Stimulated activated CD4-positive, alpha-beta T cell treated with anti-CD3 and anti-CD28 coated beads, TNF-alpha, amount 100 ng/mL, for 48 hours (primary cell): ENCODE data around the gene SMAD9.

Source experiments
- DNase-seq, 3 donors: peaks; one replicate each; pipeline ENCODE4 v3.0.0-alpha.2; 2020; ENCODE audit warnings: low read depth in 3 of 3

Gene SMAD9

DNA sequence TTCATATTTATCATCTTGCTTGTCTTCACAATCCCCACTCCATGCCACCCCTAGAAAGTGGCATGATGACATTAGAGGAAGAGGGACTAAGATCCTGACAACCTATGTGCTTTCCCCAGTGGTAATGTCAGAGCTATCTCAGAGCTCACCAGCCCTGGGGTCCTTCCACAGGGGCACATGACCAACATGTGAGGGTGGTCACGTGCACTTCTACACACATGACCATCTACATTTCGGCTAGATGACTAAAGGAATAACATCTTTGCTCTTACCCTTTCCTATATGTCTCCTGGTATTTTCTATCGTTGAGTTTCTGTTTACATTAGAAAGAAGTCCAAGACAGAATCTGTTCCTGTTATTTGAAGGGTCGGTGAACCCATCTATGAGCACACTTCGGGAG is 54.8 kb downstream of the SMAD9 start:
- no peak for DNase-seq

DNA sequence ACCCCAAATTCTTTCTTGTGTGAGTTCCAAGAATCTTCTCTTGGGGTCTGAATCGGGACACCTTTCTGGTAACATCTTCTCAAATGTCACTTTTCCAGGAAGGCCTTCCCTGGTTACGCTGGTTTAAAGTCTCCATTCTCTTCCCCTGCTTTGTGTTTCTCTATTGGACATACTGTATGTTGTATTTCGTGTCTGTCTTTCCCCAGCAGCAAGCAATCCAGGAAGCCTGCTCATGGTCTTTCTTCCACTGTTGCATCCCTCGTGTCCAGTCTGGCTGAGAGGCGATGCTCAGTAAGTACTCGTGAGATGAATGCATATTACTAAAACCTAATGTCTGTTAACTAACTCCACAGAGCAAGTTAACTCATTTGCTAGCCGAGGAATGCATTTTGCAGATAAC is 57.3 kb downstream of the SMAD9 start:
- no peak for DNase-seq

DNA sequence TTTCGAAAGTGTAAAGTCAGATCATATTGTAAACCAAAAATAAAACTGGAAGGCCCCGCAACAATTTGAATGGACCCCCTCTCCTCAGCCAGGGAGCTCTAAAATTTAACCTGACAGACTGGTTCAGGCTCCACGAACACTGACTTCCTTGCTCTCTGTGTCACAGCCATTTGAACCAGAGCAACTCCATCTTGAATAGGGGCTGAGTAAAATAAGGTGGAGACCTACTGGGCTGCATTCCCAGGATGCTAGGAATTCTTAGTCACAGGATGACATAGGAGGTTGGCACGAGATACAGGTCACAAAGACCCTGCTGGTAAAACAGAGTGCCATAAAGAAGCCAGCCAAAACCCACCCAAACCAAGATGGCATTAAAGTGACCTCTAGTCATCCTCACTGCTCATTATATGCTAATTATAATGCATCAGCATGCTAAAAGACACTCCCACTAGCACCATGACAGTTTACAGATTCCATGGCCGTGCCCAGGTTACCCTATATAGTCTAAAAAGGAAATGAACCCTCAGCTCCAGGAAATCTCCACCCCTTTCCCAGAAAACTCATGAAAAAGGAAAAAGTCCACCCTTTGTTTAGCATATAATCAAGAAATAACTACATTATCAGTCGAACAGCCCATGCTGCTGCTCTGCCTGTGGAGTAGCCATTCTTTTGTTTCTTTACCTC is 57.9 kb downstream of the SMAD9 start:
- no peak for DNase-seq

DNA sequence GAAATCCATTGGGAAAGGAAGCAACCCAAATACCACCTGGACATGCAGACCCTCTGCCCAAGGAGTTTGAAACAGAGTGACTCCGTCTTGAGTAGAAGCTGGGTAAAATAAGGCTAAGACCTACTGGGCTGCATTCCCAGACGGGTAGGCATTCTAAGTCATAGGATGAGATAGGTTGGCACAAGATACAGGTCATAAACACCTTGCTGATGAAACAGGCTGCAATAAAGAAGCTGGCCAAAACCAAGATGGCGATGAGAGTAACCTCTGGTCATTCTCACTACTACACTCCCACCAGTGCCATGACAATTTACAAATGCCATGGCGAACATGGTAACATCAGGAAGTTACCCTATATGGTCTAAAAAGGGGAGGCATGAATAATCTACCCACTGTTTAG is 60.8 kb downstream of the SMAD9 start:
- DNase-seq, result no peak

DNA sequence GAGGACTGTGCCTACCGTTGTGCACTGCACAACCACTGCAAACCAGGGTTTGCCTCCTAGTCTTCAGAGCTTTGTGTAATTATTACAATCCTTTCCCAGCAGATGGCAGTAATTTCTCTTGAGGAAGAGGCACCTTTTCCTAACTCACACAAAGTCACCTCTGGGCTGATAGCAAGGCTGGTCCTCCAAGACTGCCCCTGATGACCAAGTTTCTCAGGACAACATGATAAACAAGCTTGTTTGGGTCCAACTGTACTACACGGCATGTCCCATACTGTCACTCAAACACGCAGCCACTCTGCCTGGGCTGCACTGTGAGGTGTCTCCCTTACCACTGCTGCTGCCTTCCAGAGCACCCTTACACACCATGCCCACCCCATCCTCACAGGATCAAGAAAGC is 61.7 kb downstream of the SMAD9 start:
- DNase-seq, result no peak

DNA sequence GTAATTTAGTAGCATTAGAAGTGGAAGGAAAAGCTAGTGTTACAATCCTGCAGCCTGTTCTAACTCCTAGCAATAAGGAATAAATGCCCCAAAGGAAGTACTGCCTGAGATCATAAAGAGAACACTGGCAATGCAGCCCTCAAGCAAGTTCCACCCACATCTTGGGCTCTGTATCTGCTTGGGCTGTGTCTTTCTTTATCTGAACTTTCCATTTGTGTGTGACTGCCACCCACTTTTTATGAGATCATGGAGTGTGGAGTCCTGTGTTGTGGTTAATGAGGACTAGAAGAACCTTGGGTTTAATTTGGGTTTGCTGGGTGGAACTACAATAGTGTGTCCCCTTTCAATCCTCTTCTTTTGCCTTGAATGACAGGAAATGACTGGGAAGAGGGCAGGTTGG is 62.8 kb downstream of the SMAD9 start:
- DNase-seq, result no peak

DNA sequence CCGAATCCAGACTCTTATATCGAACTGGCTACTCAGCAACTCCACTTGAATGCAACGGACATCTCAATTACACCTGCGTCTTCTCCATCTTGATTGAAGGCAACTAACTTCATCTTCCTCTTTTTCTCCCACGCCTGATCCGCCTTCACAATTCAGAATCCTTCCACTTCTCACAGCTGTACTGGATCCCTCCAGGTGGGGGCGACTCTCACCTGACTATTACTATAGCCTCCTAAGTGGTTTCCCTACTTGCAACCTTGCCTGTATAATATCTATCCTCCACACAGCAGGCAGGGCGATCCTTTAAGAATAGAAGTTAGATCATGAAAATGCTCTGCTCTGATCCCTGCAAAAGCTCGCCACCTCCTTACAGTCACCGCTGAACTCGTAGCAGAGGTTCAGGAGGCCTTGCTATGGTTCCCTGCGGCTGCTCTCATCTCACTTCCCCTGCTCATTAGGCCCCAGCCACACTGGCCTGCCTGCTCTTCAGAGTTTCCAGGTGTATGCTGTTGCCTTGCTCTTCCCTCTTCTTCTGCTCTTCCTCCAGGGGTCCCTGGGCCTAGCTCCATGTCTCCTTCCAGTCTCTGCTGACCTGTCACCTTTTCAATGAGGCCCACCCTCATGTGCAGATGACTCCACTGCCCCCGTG is 69.1 kb downstream of the SMAD9 start:
- peak in 1 of 3 donors; percentile 3 for DNase-seq

DNA sequence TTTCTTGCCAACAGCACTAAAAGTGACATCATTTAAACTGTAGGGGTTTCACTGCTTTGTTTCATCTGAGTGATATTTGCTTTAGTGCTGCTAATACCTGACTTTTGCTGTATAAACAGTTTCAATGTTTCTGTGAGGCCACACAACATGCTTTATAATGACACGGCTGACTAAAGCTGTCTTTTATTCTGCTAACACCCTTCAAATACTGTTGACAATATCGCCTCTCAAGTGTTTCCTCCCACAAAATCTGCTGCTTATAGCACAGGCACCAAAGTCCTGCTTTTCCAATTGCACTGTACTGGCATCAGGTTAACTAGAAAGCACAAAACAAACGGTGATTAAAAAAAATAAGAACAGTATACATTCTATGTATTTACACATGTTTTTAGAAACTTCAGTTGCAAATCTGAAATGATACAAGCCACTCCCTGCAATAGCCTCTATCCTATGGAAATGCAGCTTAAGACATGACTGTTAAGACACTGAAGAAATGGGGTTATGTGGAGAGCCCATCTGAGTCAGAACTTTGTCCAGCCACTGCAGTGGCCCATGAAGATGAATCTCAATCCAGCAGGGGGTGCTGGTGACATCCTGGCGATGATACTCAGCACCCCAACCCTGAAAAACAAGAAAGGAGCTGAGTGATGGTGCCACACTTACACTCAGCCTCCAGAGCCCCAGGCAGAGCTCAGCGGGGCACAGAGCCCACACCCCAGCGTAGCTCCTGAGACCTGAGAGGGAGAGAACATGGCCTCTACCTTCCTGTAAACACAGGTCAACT is 71.6 kb downstream of the SMAD9 start:
- DNase-seq, result peak in 1 of 3 donors; percentile 19

DNA sequence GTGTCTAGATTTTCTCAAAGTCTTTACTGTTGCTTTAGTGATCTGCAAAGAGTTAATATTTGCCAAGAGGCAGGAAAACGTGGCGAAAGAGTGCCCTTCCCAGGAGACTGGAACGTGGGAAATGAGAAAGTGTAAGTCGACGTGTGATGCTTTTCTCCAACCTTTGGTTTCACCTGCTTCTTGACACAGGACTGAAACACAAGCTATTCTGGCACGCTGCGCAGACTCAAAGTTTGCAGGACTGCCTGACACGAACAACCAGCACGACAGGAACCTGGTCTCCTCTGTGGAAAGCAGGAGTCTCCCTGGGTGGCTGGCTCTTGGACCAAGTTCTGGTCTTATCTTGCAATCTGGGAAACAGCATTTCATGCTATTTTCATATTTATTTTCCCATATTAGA is 72.4 kb downstream of the SMAD9 start:
- DNase-seq, result no peak

DNA sequence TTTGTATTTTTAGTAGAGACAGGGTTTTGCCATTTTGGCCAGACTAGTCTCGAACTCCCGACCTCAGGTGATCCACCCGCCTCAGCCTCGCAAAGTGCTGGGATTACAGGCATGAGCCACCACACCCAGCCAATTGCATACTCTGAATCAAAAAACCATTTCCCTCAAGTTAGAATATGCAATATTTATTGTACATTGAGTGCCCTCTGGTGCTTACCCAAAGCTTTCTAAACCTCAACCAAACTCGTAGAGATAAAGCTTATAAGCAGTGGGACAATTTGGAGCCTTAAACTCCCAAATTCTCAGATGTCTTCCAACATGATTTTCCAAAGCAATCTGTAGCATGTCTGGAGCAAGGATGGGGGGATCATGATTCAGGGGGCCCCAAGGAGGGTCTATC is 78.6 kb downstream of the SMAD9 start:
- DNase-seq, result no peak

DNA sequence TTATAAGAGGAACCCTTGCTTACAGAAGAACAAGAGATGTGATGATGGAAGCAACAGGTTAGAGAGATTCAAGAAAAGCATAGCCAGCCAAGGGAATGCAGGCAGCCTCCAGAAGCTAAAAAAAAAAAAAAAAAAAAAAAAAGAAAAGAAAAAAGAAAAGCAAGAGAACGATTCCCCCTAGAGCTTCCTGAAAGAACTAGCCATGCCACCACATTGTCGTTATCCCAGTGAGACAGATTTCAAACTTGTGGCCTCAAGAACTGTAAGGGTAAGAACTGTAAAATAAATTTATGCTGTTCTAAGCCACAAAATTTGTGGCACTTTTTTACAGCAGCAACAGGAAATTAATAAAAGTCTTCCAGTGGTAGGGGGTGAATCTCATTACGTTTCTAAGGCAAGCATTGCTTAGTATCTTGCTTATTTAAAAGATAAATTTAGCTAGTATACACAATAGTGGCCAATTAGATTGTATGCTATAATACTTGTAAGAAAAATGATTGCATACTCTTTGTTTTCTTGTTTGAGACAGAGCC is 79.3 kb downstream of the SMAD9 start:
- no peak for DNase-seq

DNA sequence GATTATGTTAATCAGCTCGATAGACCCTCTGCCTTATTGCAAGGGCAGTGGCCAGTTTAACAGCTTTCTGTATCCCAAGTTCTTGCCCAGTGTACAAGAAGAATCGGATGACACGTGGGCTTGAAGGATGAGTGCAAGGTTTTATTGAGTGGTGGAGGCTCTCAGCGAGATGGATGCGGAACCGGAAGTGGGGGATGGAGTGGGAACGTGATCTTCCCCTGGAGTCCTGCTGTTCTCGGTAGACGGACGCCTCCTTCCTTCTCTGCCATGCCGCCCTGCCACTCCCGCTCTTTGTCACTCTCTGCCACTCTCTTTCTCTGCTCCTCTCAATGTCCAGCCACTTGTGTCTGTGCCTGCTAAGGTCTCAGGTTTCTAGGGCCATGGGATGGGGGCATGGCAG is 80.1 kb downstream of the SMAD9 start:
- no peak for DNase-seq

DNA sequence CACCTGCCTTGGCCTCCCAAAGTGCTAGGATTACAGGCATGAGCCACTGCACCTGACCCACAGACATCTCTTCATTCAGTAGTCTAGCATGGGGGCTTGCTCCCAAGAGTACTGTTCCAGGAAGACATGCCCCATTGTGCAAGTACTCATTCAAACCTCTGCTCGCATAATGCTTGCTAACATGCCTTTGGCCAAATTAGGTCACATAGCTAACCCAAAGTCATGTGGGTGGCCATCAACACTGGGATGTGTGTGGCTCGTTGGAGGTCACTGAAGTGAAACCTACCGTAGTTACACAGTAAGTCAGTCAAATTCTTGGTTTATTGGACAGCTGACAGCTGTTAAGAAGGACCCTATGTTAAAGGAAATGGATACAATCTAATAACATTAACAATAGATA is 80.8 kb downstream of the SMAD9 start:
- no peak for DNase-seq

DNA sequence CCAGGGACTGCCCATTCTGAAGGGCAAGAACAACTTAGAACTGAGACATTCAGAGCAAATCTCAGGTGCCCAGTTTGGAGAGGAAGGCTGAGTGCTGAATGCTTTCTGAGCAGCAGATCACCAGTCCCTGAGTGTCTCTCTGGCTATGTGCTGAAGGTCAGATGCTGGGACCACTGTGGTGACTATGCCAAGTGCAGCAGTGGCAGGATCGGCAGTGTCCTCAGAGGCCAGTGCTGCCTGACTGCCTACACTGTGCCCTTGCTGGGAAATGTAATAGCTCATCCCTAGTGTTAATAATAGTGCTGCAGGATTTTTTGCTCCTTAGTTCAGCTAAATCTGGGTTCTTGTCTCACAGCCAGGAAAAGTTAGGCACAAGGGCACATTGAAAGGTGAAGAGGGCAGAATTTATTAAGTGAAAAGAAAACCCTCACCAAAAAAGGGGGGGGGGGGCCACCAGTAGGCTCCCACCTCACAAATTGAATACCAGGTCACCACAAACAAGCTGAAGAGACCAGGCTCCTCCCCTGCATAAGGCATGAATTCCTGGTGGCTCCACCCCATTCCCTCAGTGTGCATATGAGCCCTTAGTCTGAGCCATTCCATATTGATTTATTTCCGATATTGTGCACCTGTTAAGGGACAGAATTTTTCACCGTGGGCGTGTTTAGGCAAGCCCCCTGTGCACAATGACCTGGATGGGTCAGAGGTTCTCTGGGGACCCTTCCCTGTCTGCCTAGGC is 82.5 kb downstream of the SMAD9 start:
- no peak for DNase-seq

DNA sequence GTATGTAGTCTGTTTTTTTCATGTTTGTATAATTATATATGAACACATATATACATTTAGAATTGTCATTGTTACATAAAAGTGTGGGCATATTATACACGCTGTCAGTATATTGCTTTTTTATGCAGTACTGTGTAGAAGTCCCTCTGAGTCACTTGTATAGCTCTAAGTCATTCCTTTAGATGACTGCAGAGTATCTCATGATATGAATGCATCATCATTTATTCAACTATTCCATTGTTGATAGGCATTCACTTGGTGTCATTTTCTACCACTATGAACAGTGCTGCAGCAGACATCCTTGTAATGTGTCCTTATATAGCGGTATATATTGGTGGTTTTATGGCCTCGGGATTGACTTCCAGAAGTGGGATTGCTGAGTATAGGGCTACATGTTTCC is 85.7 kb downstream of the SMAD9 start:
- no peak for DNase-seq

DNA sequence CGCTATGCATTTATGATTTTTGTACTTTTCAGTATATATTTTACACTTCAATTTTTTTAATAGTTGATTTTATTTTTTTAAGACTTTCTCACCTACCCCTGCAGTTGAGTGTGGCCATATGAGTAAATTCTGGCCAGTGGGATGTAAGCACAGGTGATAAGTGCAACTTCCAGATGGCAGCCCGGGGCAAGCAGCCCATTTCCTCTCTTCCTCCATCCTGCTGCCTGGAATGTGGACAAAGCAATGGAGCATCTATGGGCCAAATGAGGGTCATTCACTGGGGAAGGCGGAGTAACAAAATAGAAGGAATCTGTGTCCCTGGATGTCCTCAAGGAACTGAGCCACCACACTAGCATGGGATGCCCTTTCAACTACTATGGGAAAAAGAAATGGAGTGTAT is 88.7 kb downstream of the SMAD9 start:
- no peak for DNase-seq

DNA sequence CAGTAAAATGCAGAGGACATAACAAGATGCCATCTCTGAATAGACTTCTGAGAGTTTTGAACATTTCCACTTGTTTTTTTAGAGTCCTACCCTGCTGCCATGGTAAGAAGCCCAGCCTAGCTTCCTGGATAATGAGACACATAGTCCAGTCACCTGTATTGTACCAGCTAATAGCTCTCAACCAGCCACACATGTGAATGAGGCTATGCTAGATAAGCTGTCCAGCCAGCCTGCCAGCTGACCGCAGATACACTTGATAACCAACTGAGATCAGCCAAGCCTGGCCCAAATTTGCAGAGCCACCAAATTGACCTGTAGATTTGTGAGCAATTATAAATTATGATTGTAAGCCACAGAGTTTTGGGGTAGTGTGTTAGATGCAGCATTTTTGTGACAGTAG is 90.3 kb downstream of the SMAD9 start:
- no peak for DNase-seq

DNA sequence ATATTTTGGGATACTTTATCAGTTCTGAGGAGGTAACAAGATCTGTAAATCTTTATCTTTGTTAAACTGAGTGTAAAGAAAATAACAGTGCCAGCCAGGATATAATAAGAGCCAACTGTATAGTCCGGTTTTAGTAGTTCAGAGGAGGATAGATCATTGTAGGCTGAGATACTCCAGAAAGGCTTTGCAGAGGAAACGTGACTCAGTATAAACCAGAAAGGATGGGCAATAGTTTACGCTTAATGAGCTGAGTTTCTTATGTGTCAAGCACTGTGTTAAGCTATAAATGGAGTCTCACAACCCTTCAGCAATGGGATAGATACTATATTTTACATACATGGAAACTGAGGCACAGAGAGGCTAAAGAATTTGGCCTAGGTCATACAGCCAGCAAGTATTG is 97.3 kb downstream of the SMAD9 start:
- DNase-seq, result no peak

DNA sequence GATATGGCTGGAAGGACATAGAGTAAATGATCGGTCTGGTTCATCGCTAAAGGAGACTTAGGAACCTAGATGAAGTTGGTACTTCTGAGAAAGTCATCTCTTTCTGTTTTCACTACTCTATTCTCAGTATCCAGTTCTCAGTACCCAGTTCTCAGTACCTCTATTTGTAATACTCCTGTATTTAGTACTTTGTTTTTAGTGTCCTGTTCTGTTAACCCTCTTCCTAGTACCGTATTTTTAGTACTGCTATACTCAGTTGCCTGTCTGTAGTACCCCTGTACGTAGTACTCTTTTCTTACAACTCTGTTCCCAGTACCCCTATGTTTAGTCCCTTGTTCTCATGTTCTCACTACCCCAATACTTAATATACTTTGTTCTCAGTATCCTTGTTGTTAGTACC is 99.8 kb downstream of the SMAD9 start:
- no peak for DNase-seq

DNA sequence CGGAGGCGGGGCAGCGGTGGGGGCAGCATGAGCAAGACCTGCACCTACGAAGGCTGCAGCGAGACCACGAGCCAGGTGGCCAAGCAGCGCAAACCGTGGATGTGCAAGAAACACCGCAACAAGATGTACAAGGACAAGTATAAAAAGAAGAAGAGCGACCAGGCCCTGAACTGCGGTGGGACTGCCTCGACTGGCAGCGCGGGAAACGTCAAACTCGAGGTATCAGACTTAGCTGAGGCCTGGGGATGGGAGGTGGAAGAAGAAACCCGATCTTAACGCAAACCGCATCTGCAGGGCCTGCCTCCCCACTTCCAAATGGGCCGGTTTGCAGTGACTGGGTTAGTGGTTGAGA is 100.3 kb downstream of the SMAD9 start:
- DNase-seq, result peak; percentile 1 to 27 (median 8)

DNA sequence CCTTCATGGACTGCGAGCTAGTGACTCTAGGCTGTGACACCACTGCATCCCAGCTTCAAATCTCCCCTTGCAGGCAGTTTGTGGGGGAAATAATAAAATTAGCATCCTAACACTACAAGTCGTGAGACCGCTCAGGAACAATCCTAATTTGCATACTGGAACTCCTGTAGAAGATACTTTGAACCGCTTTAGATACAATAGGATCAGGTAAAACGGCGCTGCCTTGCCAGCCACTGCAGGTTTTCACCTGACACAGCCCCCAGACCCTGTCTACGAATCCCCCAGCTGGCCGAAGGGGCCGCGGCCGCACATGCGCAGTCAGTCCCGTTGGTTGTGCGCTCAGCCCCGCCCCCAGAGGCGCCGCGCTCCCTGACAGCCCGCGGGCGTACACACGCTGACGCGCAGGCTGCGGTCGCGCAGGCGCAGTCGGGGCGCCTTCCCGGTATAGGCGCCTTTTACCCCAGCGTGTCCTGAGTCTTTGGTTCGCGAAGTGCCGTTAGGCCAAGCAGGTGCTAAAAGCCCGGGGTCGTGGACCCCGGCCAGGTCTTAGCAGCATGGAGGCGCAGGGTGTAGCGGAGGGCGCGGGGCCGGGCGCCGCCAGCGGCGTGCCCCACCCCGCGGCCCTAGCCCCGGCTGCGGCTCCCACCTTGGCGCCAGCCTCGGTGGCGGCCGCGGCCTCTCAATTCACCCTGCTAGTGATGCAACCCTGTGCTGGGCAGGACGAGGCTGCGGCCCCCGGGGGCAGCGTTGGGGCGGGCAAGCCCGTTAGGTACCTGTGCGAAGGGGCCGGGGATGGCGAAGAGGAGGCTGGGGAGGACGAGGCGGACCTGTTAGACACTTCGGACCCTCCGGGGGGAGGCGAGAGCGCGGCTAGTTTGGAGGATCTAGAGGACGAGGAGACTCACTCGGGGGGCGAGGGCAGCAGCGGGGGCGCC is 101.0 kb downstream of the SMAD9 start, which contains the start of gene RFXAP:
Gene RFXAP, plus strand, starts transcription at position 419 of the 935 bp plus-strand sequence. Its CDS starts 136 bp downstream, at position 555.
- DNase-seq, result peak; percentile 80 to 85 (median 85)
